OCI-LY1 (cell line): ENCODE results near the gene RBP5.

ENCODE experiments used
- CTCF ChIP-seq: fragments of 200-600 bp; sonication (generic), shearing (Covaris generic); IDR thresholded peaks from 2 replicates; pipeline ENCODE4 v1.5.1; 2017; ENCODE audit warnings: mild to moderate bottlenecking, antibody characterized with exemption, low read length, moderate library complexity, mixed read lengths
- EZH2 ChIP-seq: fragments of 200-600 bp; sonication (generic), shearing (Covaris generic); IDR thresholded peaks from 2 replicates; pipeline ENCODE4 v1.8.0; 2017; ENCODE audit warnings: borderline replicate concordance, mixed run types, mild to moderate bottlenecking, antibody characterized with exemption, low read length, moderate library complexity, mixed read lengths

- TF ChIP-seq CTCF (no peak), EZH2 (no peak)
Measured at GRCh38 chr12:7114008-7114407, 14.7 kb downstream of the RBP5 start.
